DND-41 (cell line): ENCODE data around the gene SNRPE.

Experiments used
- CTCF ChIP-seq: IDR thresholded peaks from 2 replicates; pipeline ENCODE4 v1.5.1; 2012; ENCODE audit warnings: borderline replicate concordance, low read length, moderate library complexity, mild to moderate bottlenecking; ENCODE audit not compliant: poor library complexity, severe bottlenecking; ENCODE audit errors: extremely low read depth
- EZH2 ChIP-seq: IDR thresholded peaks from 3 replicates; pipeline ENCODE4 v1.6.1; 2012; ENCODE audit warnings: borderline replicate concordance, low read depth, mild to moderate bottlenecking, moderate library complexity, low read length, inconsistent platforms; ENCODE audit not compliant: severe bottlenecking

- TF ChIP-seq CTCF (no peak), EZH2 (no peak)
Measured at GRCh38 chr1:203823306-203823705, 38.1 kb upstream of the SNRPE start.
